GM18858 (cell line): ENCODE data around the gene CLC.

ENCODE experiments used
- ATAC-seq: cut with Tn5 transposase; IDR thresholded peaks from one replicate; pipeline ENCODE4 v1.9.1; 2021; ENCODE audit not compliant: unreplicated experiment

The CLC gene

GRCh38 chr19:39681416-39681815, 56.4 kb downstream of the CLC start:
- ATAC-seq, result no peak
